HEK293 (cell line): ENCODE results near the gene LRCH1.

Experiments
- CTCF ChIA-PET: fragments of 350-600 bp; formaldehyde crosslinking; extraction: SDS; loops from one replicate; lab custom pipeline; 2021; ENCODE audit warnings: antibody characterized with exemption; lab: Yijun Ruan, JAX
- POLR2A ChIA-PET: fragments of 300-600 bp; formaldehyde crosslinking; extraction: SDS; loops from one replicate; lab custom pipeline; 2020; ENCODE audit warnings: antibody characterized with exemption, inconsistent platforms; lab: Yijun Ruan, JAX
- H3K27ac ChIP-seq: fragments of 200-500 bp; sonication (Bioruptor generic); 2 replicates; pipeline ENCODE4 v1.5.1; 2014; ENCODE audit warnings: low read depth, low read length, control low read depth, inconsistent platforms; ENCODE audit errors: extremely low read depth
- H3K36me3 ChIP-seq, 2 experiments: fragments of 200-500 bp in 1 of 2; sonication (Bioruptor generic) in 1 of 2; 1 replicate in 1 of 2; 2 replicates in 1 of 2; pipeline ENCODE4 v1.5.1; 2014 to 2017; ENCODE audit warnings: inconsistent platforms in 2 of 2, low read length in 2 of 2; ENCODE audit not compliant: control insufficient read depth in 2 of 2, insufficient read depth in 1 of 2
- H3K4me1 ChIP-seq: fragments of 200-500 bp; sonication (Bioruptor generic); 2 replicates; pipeline ENCODE4 v1.5.1; 2014; ENCODE audit warnings: mild to moderate bottlenecking, low read length, inconsistent platforms; ENCODE audit not compliant: control insufficient read depth, insufficient read depth
- H3K4me3 ChIP-seq: 2 replicates; pipeline ENCODE4 v1.5.1; 2011; ENCODE audit warnings: low read depth, mild to moderate bottlenecking, control low read depth, low read length, moderate library complexity
- H3K9me3 ChIP-seq: fragments of 200-500 bp; sonication (Bioruptor generic); 2 replicates; pipeline ENCODE4 v1.5.1; 2014; ENCODE audit warnings: low read depth, low read length, inconsistent platforms; ENCODE audit not compliant: control insufficient read depth, insufficient read depth
- FEZF1 ChIP-seq: fragments of 450-650 bp; formaldehyde crosslinking; IDR thresholded peaks from 2 replicates; pipeline ENCODE4 v1.5.1; 2016; ENCODE audit warnings: missing biosample characterization, missing genetic modification characterization
- GLI2 ChIP-seq: fragments of 450-650 bp; formaldehyde crosslinking; IDR thresholded peaks from 2 replicates; pipeline ENCODE4; 2017; ENCODE audit warnings: missing biosample characterization, missing genetic modification characterization, low read depth, borderline replicate concordance
- IKZF3 ChIP-seq: fragments of 450-650 bp; IDR thresholded peaks from 2 replicates; pipeline ENCODE4 v1.5.0; 2018; ENCODE audit warnings: missing biosample characterization, mild to moderate bottlenecking, missing genetic modification characterization, moderate library complexity
- KLF16 ChIP-seq: fragments of 450-650 bp; formaldehyde crosslinking; IDR thresholded peaks from 2 replicates; pipeline ENCODE4 v1.5.1; 2017; ENCODE audit warnings: missing biosample characterization, missing genetic modification characterization
- OSR2 ChIP-seq: fragments of 450-650 bp; formaldehyde crosslinking; IDR thresholded peaks from 2 replicates; pipeline ENCODE4 v1.5.1; 2016; ENCODE audit warnings: missing biosample characterization, missing genetic modification characterization
- SP2 ChIP-seq: fragments of 450-650 bp; formaldehyde crosslinking; IDR thresholded peaks from 2 replicates; pipeline ENCODE4 v1.5.1; 2016; ENCODE audit warnings: missing biosample characterization, missing genetic modification characterization
- WT1 ChIP-seq: fragments of 450-650 bp; formaldehyde crosslinking; IDR thresholded peaks from 2 replicates; pipeline ENCODE4 v1.5.1; 2016; ENCODE audit warnings: missing biosample characterization, missing genetic modification characterization
- ZBTB17 ChIP-seq: fragments of 450-650 bp; formaldehyde crosslinking; IDR thresholded peaks from 2 replicates; pipeline ENCODE4 v1.5.1; 2016; ENCODE audit warnings: missing biosample characterization, missing genetic modification characterization
- ZBTB8A ChIP-seq: fragments of 450-650 bp; formaldehyde crosslinking; IDR thresholded peaks from 2 replicates; pipeline ENCODE4 v1.5.1; 2016; ENCODE audit warnings: missing biosample characterization, missing genetic modification characterization
- ZEB2 ChIP-seq: fragments of 450-650 bp; formaldehyde crosslinking; IDR thresholded peaks from 2 replicates; pipeline ENCODE4 v1.5.1; 2016; ENCODE audit warnings: missing biosample characterization, missing genetic modification characterization
- ZFP41 ChIP-seq: fragments of 450-650 bp; formaldehyde crosslinking; IDR thresholded peaks from 2 replicates; pipeline ENCODE4 v1.5.1; 2016; ENCODE audit warnings: missing biosample characterization, missing genetic modification characterization, borderline replicate concordance
- ZNF521 ChIP-seq: fragments of 450-650 bp; formaldehyde crosslinking; IDR thresholded peaks from 2 replicates; pipeline ENCODE4 v1.5.1; 2017; ENCODE audit warnings: missing biosample characterization, mild to moderate bottlenecking, missing genetic modification characterization
- ZNF561 ChIP-seq: fragments of 450-650 bp; IDR thresholded peaks from 2 replicates; pipeline ENCODE4 v1.5.1; 2018; ENCODE audit warnings: missing biosample characterization, missing genetic modification characterization, borderline replicate concordance
- ZNF600 ChIP-seq: fragments of 450-650 bp; formaldehyde crosslinking; IDR thresholded peaks from 2 replicates; pipeline ENCODE4 v1.5.1; 2016; ENCODE audit warnings: missing biosample characterization, missing genetic modification characterization
- ZNF629 ChIP-seq: fragments of 450-650 bp; formaldehyde crosslinking; IDR thresholded peaks from 2 replicates; pipeline ENCODE4 v1.5.1; 2017; ENCODE audit warnings: missing biosample characterization, missing genetic modification characterization
- ZNF701 ChIP-seq: fragments of 450-650 bp; formaldehyde crosslinking; IDR thresholded peaks from 2 replicates; pipeline ENCODE4 v1.5.1; 2016; ENCODE audit warnings: missing biosample characterization, missing genetic modification characterization
- ZNF837 ChIP-seq: fragments of 450-650 bp; formaldehyde crosslinking; IDR thresholded peaks from 2 replicates; pipeline ENCODE4 v1.5.1; 2016; ENCODE audit warnings: missing biosample characterization, missing genetic modification characterization
- ZNF843 ChIP-seq: fragments of 450-650 bp; formaldehyde crosslinking; IDR thresholded peaks from 2 replicates; pipeline ENCODE4 v1.5.1; 2016; ENCODE audit warnings: missing biosample characterization, missing genetic modification characterization
- ZSCAN30 ChIP-seq: fragments of 450-650 bp; IDR thresholded peaks from 2 replicates; pipeline ENCODE4 v1.5.1; 2018; ENCODE audit warnings: missing biosample characterization, mild to moderate bottlenecking, missing genetic modification characterization, moderate library complexity
- ZXDB ChIP-seq: fragments of 450-650 bp; formaldehyde crosslinking; IDR thresholded peaks from 2 replicates; pipeline ENCODE4 v1.5.1; 2016; ENCODE audit warnings: missing biosample characterization, missing genetic modification characterization
- TF ChIP-seq, protein P1 (sequence below): fragments of 450-650 bp; formaldehyde crosslinking; IDR thresholded peaks from 2 replicates; pipeline ENCODE4 v1.5.1; 2016; ENCODE audit warnings: missing biosample characterization, missing genetic modification characterization
- TF ChIP-seq, protein P2 (sequence below): fragments of 450-650 bp; formaldehyde crosslinking; IDR thresholded peaks from 2 replicates; pipeline ENCODE4 v1.5.1; 2017; ENCODE audit warnings: missing biosample characterization, missing genetic modification characterization
- TF ChIP-seq, protein P3 (sequence below): fragments of 450-650 bp; formaldehyde crosslinking; IDR thresholded peaks from 2 replicates; pipeline ENCODE4 v1.5.1; 2016; ENCODE audit warnings: missing biosample characterization, missing genetic modification characterization
- TF ChIP-seq, protein P4 (sequence below): sonication (generic); formaldehyde crosslinking; IDR thresholded peaks from 2 replicates; pipeline ENCODE4 v1.8.1; 2022; ENCODE audit warnings: mild to moderate bottlenecking, moderate library complexity, missing genetic modification reagents

The LRCH1 gene

DNA sequence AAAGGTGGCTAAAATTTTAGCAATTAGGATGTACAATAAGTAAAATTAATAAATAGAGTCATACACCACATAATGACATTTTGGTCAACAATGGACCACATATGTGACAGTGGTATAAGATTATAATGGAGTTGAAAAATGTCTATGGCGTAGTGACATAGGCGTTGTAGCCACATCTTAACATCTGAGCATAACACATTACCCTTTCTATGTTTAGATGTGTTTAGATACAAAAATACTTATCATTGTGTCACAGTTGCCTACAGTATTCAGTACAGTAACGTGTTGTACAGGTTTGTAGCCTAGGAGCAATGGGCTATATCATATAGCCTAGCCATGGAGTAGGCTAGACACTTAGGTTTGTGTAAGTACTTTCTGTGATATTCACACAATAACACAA lies 111.2 kb downstream of the LRCH1 start (continued):
- TF ChIP-seq KLF16 (tag by site-specific recombination) = no peak
- TF ChIP-seq ZFP41 (tag by site-specific recombination) = no peak
- TF ChIP-seq, all 188 proteins: peak for 0

DNA sequence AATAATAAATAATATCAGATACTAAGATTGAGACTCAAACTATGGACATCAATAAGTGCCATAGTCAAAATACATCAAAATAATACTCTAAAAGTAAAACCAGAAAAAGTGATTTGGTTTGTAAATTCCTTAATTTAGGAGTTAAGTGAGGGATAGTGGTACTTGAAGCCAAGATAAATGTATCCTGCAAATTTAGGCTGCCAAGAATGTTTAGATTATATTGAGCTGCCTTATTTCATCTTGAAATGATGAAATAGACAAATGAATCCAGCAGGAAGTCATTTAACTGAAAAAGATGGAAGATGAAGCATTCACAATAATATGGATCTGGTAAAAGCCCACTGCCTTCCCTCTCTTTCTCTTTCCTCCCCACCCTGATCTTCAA lies 112.3 kb downstream of the LRCH1 start:
- CTCF ChIA-PET = no interaction called here

DNA sequence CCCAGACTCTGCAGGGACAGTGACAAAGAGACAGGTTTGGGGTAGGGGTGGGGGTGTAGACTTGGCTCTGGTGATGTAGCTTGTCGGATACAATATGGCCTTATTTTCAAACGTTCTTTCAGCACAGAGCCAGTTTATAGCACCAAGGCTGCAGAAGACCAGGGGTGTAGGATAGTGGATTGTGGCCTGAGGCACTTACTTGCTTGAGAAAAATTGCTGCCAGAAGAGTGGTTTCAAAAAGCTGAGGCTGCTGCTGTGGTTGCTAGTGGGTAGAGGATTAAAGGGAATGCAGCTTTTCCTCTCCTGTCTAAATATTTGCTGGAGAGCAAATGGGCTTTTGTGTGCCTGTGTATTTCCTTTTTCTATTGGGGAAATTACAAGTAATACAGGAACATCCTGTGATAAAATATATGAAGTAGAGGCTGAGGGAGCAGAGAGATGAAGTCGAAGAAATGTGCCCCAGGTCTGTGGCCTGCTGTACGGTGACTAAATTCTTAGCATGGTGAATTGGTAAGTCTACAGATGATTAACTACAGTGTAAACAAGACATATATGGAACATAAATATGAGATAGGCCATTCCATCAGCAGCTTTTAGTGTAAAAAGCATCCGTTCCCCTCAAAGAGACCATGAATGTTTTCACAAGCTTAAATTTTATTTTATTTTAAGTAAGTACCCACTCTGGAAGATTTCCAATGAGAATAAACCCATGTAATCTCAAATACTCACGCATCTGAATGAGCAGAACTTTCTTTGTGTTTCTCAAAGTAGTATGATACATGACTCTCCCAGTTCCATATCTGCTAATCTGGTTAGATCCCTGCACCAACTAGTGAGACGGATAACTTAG lies 112.9 kb downstream of the LRCH1 start:
- ChIA-PET POLR2A (no interaction called here), CTCF (interaction anchor here (0.7 kb wide), 1 partner anchor 70 kb away, joined by 3 read pairs; no protein-coding TSS in a partner anchor)
- Histone ChIP-seq H3K4me1 (peaks cover 11% of the 10 kb centered on the region), H3K9me3 (no peaks in the 10 kb centered on the region), H3K4me3 (no peak overlapping the region), H3K36me3 (peaks cover 0 to 2% of the 10 kb centered on the region in 2 experiments; a peak in 1 of 3 replicates), H3K27ac (peak overlapping the region; percentile 66)
- TF ChIP-seq ZNF600 (tag by site-specific recombination) (peak; percentile 59; the same call in 1 of the 2 replicates), GLI2 (tag by site-specific recombination) (peak; percentile 37; the same call in 1 of the 2 replicates), ZNF629 (peak; percentile 63), ZXDB (tag by site-specific recombination) (peak; percentile 49), WT1 (tag by site-specific recombination) (peak; percentile 37; the same call in 1 of the 2 replicates), ZNF837 (tag by site-specific recombination) (no peak), ZNF843 (peak; percentile 85), OSR2 (tag by site-specific recombination) (peak; percentile 88), ZBTB8A (0 out of 2 replicates have a peak, but pooled peaks have one; percentile 25), IKZF3 (tag by site-specific recombination) (peak; percentile 85), ZNF561 (tag by site-specific recombination) (peak; percentile 70; the same call in 1 of the 2 replicates), ZNF521 (tag by site-specific recombination) (no peak), ZBTB17 (tag by site-specific recombination) (peak; percentile 24; the same call in 1 of the 2 replicates), FEZF1 (tag by site-specific recombination) (peak; percentile 63; the same call in 1 of the 2 replicates), ZEB2 (tag by site-specific recombination) (peak; percentile 71), ZSCAN30 (tag by site-specific recombination) (peak; percentile 71; the same call in 1 of the 2 replicates)
- TF ChIP-seq, protein P1, sequence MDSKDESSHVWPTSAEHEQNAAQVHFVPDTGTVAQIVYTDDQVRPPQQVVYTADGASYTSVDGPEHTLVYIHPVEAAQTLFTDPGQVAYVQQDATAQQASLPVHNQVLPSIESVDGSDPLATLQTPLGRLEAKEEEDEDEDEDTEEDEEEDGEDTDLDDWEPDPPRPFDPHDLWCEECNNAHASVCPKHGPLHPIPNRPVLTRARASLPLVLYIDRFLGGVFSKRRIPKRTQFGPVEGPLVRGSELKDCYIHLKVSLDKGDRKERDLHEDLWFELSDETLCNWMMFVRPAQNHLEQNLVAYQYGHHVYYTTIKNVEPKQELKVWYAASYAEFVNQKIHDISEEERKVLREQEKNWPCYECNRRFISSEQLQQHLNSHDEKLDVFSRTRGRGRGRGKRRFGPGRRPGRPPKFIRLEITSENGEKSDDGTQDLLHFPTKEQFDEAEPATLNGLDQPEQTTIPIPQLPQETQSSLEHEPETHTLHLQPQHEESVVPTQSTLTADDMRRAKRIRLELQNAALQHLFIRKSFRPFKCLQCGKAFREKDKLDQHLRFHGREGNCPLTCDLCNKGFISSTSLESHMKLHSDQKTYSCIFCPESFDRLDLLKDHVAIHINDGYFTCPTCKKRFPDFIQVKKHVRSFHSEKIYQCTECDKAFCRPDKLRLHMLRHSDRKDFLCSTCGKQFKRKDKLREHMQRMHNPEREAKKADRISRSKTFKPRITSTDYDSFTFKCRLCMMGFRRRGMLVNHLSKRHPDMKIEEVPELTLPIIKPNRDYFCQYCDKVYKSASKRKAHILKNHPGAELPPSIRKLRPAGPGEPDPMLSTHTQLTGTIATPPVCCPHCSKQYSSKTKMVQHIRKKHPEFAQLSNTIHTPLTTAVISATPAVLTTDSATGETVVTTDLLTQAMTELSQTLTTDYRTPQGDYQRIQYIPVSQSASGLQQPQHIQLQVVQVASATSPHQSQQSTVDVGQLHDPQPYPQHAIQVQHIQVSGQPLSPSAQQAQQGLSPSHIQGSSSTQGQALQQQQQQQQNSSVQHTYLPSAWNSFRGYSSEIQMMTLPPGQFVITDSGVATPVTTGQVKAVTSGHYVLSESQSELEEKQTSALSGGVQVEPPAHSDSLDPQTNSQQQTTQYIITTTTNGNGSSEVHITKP (tag by site-specific recombination) = peak; percentile 44; the same call in 1 of the 2 replicates
- TF ChIP-seq, protein P2, sequence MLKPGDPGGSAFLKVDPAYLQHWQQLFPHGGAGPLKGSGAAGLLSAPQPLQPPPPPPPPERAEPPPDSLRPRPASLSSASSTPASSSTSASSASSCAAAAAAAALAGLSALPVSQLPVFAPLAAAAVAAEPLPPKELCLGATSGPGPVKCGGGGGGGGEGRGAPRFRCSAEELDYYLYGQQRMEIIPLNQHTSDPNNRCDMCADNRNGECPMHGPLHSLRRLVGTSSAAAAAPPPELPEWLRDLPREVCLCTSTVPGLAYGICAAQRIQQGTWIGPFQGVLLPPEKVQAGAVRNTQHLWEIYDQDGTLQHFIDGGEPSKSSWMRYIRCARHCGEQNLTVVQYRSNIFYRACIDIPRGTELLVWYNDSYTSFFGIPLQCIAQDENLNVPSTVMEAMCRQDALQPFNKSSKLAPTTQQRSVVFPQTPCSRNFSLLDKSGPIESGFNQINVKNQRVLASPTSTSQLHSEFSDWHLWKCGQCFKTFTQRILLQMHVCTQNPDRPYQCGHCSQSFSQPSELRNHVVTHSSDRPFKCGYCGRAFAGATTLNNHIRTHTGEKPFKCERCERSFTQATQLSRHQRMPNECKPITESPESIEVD (tag by site-specific recombination) = peak; percentile 93
- TF ChIP-seq, protein P3, sequence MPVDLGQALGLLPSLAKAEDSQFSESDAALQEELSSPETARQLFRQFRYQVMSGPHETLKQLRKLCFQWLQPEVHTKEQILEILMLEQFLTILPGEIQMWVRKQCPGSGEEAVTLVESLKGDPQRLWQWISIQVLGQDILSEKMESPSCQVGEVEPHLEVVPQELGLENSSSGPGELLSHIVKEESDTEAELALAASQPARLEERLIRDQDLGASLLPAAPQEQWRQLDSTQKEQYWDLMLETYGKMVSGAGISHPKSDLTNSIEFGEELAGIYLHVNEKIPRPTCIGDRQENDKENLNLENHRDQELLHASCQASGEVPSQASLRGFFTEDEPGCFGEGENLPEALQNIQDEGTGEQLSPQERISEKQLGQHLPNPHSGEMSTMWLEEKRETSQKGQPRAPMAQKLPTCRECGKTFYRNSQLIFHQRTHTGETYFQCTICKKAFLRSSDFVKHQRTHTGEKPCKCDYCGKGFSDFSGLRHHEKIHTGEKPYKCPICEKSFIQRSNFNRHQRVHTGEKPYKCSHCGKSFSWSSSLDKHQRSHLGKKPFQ (tag by site-specific recombination) = 0 out of 2 replicates have a peak, but pooled peaks have one; percentile 32

More for the DNA sequence above, 112.3 kb downstream of the LRCH1 start:
- TF ChIP-seq, protein P4, sequence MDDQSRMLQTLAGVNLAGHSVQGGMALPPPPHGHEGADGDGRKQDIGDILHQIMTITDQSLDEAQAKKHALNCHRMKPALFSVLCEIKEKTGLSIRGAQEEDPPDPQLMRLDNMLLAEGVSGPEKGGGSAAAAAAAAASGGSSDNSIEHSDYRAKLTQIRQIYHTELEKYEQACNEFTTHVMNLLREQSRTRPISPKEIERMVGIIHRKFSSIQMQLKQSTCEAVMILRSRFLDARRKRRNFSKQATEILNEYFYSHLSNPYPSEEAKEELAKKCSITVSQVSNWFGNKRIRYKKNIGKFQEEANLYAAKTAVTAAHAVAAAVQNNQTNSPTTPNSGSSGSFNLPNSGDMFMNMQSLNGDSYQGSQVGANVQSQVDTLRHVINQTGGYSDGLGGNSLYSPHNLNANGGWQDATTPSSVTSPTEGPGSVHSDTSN = no peak
- no peak for TF ChIP-seq SP2 (tag by site-specific recombination)
- no peak for TF ChIP-seq ZNF701 (tag by site-specific recombination)
- peaks cover 11% of the 10 kb centered on the region for H3K4me1 ChIP-seq
- H3K9me3 ChIP-seq = no peaks in the 10 kb centered on the region
- H3K27ac ChIP-seq = peak overlapping the region; percentile 66
- H3K4me3 ChIP-seq = no peak overlapping the region
- peaks cover 0 to 2% of the 10 kb centered on the region in 2 experiments; a peak in 1 of 3 replicates for H3K36me3 ChIP-seq
- POLR2A ChIA-PET = no interaction called here
